Measurements from ENCODE around the gene FLYWCH2.

The FLYWCH2 gene

GRCh38 chr16:2882650-2883457, at the start of gene FLYWCH2:
FLYWCH2 (plus strand) TSS chr16:2883215; CDS start chr16:2896450, 13,235 bp downstream.
- DNase-seq: peak; percentile 100

- DNase-seq: no peak
Observed at GRCh38 chr16:2833776-2834175, 49.2 kb upstream of the FLYWCH2 start.

GRCh38 chr16:2834968-2835367, 48.0 kb upstream of the FLYWCH2 start:
- no peak for DNase-seq

GRCh38 chr16:2835638-2836493, 47.1 kb upstream of the FLYWCH2 start:
- no peak for DNase-seq

GRCh38 chr16:2836646-2837508, 46.1 kb upstream of the FLYWCH2 start:
- no peak for DNase-seq

- DNase-seq: peak; percentile 64
Observed at GRCh38 chr16:2838928-2839327, 44.1 kb upstream of the FLYWCH2 start.

- no peak for DNase-seq
Observed at GRCh38 chr16:2839650-2840450, 43.2 kb upstream of the FLYWCH2 start.

- DNase-seq: no peak
Observed at GRCh38 chr16:2840914-2841313, 42.1 kb upstream of the FLYWCH2 start.

- DNase-seq: no peak
Observed at GRCh38 chr16:2841606-2842339, 41.2 kb upstream of the FLYWCH2 start.

- peak; percentile 78 for DNase-seq
Observed at GRCh38 chr16:2842340-2843000, 40.5 kb upstream of the FLYWCH2 start.

- no peak for DNase-seq
Observed at GRCh38 chr16:2843526-2843925, 39.5 kb upstream of the FLYWCH2 start.

- no peak for DNase-seq
Observed at GRCh38 chr16:2845116-2845515, 37.9 kb upstream of the FLYWCH2 start.

- DNase-seq: no peak
Observed at GRCh38 chr16:2846511-2847310, 36.3 kb upstream of the FLYWCH2 start.

GRCh38 chr16:2848933-2849725, 33.9 kb upstream of the FLYWCH2 start:
- DNase-seq: no peak

GRCh38 chr16:2852003-2852730, 30.8 kb upstream of the FLYWCH2 start:
- DNase-seq: no peak

- no peak for DNase-seq
Observed at GRCh38 chr16:2852731-2853507, 30.1 kb upstream of the FLYWCH2 start.

GRCh38 chr16:2853531-2854073, 29.4 kb upstream of the FLYWCH2 start:
- no peak for DNase-seq

All from CD4-positive, alpha-beta T cell treated with Interleukin-12 subunit alpha and Interleukin-12 subunit beta, for 1 hour (primary cell).